Measurements from ENCODE around the gene KIAA1217.
A peak's percentile ranks its signal among the peaks of the same experiment; 100 is the strongest.
"Not testable (repeated sequence)": the region's sequence is repeated elsewhere in the genome, so short reads cannot be mapped to it uniquely, and the experiment has no call there.

The KIAA1217 gene

DNA sequence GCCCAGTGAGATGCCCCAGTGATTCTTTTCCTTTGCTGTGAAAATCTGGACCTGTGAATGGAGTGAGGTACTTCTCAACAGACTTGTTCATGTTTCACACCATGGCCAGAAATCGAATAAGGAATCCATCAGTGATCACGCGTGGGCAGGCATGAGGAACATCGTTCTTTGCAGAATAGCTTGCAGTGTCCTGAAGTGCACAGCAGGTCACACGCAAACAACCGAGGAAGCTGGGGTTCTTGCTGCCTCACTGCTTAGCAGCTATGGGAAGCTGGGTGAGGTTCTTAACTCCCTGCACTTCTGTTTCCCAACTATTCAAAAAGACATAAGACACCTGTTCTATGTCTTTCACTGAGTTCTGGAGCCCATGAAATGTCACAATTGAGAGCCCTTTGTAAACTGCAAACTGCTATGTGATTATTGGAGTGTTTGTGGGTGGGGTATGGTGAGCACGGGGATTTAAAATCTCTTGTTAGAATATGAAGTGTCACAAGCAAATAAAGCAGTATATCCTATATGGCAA, 253.4 kb downstream of the KIAA1217 start:
- DNase-seq (ENCODE audit: extremely low read depth in 1 of 2, low read depth in 1 of 2) = no peak

DNA sequence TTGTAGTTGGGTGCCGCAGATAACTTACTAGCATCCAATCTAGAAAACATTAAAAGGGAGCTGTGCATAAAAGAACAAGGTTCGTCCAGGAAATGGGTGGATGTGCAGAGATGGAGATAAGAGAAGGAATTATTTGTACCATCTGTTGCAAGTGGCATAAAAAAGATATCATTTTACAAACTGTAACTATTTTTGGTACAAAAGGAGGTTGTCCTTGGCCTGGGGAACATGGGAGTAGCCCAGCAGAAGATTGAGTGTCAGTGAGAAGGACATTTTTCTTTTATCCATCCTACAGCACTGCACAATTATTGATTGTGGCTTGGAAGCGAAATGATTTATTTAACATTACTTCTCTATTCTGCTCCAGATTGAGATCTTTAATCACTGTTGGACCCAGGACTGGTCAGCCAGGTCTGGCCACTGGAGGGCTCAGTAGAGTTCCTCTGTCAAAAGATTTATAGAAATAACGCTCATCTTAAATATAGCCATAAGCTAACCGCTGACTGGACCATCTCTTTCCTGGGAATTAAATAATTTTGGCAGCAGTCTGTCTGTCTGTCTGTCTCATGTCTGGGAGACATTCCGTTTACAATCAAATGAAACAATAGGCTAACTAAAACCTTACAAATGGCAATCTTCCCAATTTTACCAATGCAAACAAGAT, 254.1 kb downstream of the KIAA1217 start:
- no peak for DNase-seq (ENCODE audit: extremely low read depth in 1 of 2, low read depth in 1 of 2)

GRCh38 chr10:24463611-24464426, 254.9 kb downstream of the KIAA1217 start:
- DNase-seq (ENCODE audit: extremely low read depth in 1 of 2, low read depth in 1 of 2) = no peak

DNA sequence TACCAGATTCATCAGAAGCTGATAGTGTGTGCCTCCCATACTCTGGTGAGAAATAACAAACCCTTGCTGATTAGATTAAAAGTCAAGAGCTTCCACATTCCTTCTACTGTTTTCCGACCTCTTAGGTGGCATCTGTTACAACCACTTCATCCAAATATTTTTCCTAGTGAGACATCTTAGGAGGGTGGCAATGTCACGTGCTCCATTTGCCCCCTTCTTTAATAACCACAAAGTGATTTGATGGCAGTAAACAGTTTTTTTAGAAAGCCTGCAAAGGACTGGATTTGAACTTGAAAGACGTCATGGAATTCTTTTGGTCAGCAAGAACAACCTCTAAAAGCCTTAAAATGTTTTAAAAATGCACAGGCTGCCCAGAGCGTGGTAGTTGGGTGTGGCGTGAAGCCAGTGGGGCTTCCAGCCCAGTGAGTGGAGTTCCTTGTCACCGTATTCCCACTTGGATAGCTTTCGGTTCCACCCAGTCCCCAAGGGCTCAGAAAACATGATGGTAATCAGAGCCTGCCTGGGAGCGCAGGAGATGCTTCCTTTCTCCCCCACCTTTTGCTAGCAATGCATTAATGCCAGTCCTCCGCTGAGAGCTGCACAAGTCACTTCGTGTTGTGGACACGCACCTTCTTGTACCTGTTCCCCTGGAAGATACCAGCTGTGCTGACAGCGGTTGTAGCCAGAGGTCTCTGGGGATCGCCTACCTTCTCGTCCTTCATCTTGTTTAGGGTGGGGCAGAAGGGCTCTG, 256.4 kb downstream of the KIAA1217 start:
- DNase-seq (ENCODE audit: extremely low read depth in 1 of 2, low read depth in 1 of 2) = no peak

DNA sequence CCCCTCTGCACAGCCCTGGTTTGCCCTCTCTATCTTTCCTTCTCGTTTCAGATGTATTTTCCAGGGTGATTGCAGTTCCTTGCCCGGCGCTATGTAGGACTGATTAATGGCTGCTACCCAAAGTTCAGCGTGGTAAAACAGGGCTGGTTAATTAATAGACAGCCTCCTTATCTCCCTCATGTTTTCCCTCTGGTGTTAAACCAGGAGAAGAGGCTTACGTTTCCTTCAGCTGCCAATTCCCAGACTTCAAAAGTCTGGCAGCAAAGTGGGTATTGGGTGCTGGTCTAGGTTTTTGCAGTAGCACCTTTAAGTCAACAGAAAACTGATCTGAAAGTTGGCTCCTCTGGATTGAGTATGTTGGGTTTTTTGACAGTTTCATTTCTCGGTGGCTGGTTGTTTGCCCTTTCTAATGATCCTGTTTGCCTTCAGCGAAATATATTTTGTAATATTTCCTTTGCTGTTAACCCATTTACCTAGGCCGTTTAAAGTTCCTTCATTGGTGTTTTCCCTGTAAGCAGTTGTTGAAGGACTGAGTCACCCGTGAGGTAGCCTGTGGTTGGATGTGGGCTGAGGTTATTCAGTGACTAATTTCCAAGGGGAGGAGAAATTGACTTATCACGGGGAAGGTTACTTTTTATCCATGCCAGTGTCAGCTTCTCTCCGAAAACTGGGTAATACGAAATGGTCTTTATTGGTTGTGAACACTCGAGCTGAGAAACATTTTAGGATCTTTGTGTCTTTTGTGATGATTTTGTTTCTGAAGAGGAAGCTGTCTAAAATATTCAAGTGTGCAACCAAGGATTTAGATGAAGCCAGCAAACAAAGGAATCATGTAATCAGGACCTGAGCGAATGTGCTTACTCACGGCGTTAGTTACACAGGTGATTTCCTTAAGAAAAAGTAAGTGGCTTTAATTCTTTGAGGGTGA, 257.2 kb downstream of the KIAA1217 start:
- peak; percentile 26 to 47 for DNase-seq (ENCODE audit: extremely low read depth in 1 of 2, low read depth in 1 of 2)

- no peak for DNase-seq (ENCODE audit: extremely low read depth in 1 of 2, low read depth in 1 of 2)
These were observed 258.2 kb downstream of the KIAA1217 start for GRCh38 chr10:24467136-24467535.

DNA sequence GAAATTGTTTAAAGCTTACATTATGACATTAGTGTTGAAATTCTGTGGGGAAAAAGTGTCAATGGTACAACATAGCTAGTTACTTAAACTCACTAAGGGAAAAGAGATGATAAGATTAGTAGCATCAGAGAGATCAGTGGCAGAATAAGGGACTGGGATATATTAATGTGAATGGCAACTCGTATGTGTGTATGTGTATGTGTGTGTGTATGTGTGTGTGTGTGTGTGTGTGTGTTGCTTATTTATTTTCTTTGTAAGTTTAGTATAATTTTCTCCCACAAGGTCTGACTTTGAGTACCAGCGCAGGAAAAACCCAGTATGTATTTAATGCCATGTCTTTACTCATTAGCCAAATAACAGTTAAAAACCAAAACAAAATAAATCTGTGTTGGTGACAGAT, 258.7 kb downstream of the KIAA1217 start:
- no peak for DNase-seq (ENCODE audit: extremely low read depth in 1 of 2, low read depth in 1 of 2)

DNA sequence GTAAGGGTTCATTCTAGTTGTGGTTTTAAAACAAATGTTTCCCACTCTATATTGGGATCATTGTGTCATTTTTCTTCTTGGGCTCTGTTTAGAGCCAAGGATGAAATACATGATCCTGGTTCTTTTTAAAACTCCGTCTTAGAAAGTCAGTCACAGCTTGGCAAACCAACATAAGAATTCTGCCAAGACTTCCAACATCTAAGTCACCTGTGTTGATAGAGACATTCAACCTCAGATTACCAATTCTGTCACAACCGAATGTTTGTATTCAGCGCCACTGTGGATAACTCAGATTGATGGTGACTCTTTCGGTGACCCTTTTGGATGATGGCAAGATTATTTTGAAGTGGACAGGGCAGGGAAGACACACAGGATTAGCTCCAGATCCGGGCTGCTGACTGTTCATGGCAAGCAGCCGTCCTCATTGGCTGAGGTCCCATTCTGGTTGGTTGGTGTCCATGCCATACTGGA, 259.4 kb downstream of the KIAA1217 start:
- no peak for DNase-seq (ENCODE audit: extremely low read depth in 1 of 2, low read depth in 1 of 2)

GRCh38 chr10:24469993-24470392, 261.1 kb downstream of the KIAA1217 start:
- DNase-seq (ENCODE audit: extremely low read depth in 1 of 2, low read depth in 1 of 2) = no peak

GRCh38 chr10:24475598-24475997, 266.7 kb downstream of the KIAA1217 start:
- no peak for DNase-seq (ENCODE audit: extremely low read depth in 1 of 2, low read depth in 1 of 2)

- no peak for DNase-seq (ENCODE audit: extremely low read depth in 1 of 2, low read depth in 1 of 2)
These were observed 268.2 kb downstream of the KIAA1217 start for GRCh38 chr10:24476913-24477701.

GRCh38 chr10:24477915-24478314, 269.0 kb downstream of the KIAA1217 start:
- no peak for DNase-seq (ENCODE audit: extremely low read depth in 1 of 2, low read depth in 1 of 2)

DNA sequence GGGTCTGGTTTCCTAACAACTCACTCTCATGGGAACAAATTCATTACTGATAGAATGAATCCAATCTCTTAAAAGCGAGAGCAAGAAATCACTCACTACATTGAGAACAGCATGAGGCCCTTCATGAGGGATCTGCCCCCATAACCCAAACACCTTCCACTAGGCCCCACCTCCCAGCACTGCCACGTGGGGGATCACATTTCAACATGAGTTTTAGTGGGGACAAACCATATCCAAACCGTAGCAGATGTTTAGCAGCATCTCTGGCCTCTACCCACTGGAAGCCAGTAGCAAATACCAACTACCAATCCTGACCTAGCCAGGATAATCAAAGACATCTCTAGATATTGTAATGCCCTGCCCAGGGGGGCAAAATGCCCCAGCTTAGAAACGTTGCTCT, 270.9 kb downstream of the KIAA1217 start:
- no peak for DNase-seq (ENCODE audit: extremely low read depth in 1 of 2, low read depth in 1 of 2)

GRCh38 chr10:24480447-24480846, 271.5 kb downstream of the KIAA1217 start:
- DNase-seq (ENCODE audit: extremely low read depth in 1 of 2, low read depth in 1 of 2) = no peak

GRCh38 chr10:24481241-24481640, 272.3 kb downstream of the KIAA1217 start:
- no peak for DNase-seq (ENCODE audit: extremely low read depth in 1 of 2, low read depth in 1 of 2)

GRCh38 chr10:24482713-24483112, 273.8 kb downstream of the KIAA1217 start:
- not testable (repeated sequence) for DNase-seq (ENCODE audit: extremely low read depth in 1 of 2, low read depth in 1 of 2)

- no peak for DNase-seq (ENCODE audit: extremely low read depth in 1 of 2, low read depth in 1 of 2)
These were observed 274.8 kb downstream of the KIAA1217 start for GRCh38 chr10:24483701-24484100.

GRCh38 chr10:24484771-24485170, 275.8 kb downstream of the KIAA1217 start:
- no peak for DNase-seq (ENCODE audit: extremely low read depth in 1 of 2, low read depth in 1 of 2)

DNA sequence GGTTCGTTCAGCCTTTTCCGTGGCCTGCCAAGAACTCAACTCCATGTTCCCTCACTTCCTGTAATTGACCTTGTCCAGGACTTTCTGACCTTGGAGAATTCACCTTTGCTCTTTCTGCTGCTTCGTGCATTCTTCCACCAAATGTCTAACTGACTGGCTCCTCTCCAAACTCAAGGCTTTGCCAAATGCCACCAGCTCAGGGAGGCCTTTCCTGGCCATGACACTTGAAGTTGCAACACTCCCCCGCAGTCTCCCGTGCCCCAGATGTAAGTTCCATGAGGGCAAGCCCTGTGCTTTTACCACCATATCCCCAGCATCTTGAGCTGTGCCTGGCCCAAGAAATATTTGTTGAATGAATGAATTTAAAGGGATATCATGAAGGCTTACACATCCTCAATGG, 276.4 kb downstream of the KIAA1217 start:
- no peak for DNase-seq (ENCODE audit: extremely low read depth in 1 of 2, low read depth in 1 of 2)
